ENCODE results near the gene PLXNA2.

The PLXNA2 gene

GRCh38 chr1:208264469-208265121 is 20.4 kb upstream of the PLXNA2 start:
- DNase-seq, result no peak

- no peak for DNase-seq
Measured at GRCh38 chr1:208261874-208262273, 17.7 kb upstream of the PLXNA2 start.

DNA sequence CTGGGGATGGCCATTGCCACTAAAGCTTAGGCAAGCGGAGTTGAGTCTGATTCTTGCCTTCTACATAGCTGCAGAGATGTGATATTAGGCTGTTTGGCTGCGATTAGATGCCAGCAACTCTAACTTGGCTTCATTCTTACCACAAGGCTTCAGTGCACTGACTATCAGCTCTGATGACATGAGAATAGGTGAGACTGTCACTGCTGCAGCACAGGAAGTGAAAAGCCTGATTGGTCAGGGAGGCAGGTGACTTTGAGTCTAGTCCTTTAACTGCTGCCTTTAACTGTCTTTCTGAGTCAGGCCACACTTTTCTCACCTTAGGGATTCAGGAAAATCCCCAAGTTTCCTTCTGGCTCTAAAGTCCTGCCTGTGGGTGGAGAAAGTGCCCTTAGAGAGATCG is 14.1 kb upstream of the PLXNA2 start:
- DNase-seq, result no peak

- no peak for DNase-seq
Measured at GRCh38 chr1:208257351-208257750, 13.2 kb upstream of the PLXNA2 start.

DNA sequence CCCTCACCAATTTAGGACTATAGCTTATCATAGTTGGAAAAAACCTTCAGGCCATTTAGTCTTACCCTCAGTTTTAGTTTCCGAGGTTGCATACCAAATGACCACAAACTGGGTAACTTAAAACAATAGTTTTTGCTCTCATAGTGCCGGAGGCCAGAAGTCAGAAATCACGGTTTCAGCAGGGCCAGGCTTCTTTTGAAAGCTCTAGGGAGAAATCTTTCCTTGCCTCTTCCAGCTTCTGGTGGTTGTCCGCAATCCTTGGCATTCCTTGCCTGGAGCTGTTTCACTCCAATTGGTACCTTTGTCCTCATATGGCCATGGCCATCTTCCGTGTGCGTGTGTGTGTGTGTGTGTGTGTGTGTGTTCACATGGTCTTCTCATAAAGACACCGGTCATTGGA is 12.4 kb upstream of the PLXNA2 start:
- DNase-seq, result no peak

GRCh38 chr1:208256091-208256490 is 11.9 kb upstream of the PLXNA2 start:
- no peak for DNase-seq

- no peak for DNase-seq
Measured at GRCh38 chr1:208254862-208255261, 10.7 kb upstream of the PLXNA2 start.

DNA sequence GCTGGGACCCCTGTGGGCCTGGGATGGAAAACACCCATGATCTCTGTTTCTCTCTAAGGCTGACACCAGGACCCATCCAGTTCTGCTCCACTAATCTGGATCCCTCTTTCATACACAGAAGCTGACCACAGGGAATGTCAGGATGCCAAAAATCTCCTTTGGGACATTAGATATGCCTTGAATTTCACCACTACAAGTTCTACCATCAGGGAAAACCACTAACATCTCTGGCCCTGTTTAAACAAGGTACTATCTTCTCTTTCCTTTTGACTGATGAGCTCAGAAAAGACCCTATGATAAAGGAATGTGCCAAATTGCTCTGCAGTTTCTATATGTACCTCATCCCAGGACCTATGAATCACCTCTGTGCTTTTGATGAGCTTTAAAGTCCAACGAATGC is 10.2 kb upstream of the PLXNA2 start:
- no peak for DNase-seq

DNA sequence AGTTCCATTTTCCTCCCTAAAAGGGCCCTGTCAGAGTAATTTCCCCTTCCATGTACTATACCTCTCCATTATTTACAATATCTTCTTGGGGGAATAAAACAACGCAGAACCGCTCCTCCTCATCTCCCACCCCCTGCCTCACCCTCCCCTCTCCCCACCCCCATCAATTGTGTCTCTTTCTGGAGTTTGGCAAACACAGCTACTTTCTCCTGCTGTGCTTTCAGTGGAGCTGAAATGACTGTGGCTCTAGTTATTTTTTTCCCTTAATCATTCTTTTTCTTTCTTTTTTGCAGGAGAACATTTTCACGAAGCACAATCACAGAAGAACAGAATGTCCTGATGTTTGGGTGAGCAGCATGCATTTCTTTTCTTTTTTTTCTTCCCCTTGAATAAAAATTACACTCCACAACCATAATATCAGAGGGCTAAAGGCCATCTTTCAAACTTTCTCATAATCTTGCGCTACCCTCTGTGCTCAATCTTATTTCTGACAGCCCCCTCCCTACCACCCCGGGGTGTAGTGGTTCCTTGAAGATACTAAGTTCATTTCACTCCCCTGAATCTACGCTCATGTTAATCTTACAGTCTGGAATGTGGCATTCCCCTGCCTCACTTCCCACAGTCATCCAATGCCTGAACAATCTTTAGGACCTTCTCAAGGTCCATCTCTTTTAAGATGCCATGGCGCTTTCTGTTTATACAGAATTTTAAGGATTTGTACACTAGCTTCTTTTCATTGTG is 8.8 kb upstream of the PLXNA2 start:
- no peak for DNase-seq

GRCh38 chr1:208251911-208252835 is 8.0 kb upstream of the PLXNA2 start:
- peak; percentile 71 for DNase-seq

DNA sequence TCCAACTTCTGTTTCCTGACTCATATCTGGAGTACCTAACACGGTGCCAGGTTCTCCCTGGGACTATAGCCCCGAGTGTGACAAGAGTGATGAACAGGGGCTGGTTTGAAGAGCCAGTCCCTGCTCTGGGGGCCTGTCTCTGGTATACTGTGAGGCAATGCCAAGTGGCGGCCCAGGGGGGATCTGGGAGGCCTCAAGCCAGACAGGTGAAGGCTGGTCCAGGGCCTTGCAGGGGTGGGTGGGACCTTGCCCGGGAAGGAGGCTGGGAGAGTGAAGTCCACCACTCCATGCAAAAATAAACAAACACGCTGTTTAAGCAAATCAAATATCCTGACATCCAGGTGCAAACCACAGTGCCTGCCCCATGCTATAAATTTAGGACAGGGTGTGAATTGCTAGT is 6.8 kb upstream of the PLXNA2 start:
- DNase-seq, result no peak

DNA sequence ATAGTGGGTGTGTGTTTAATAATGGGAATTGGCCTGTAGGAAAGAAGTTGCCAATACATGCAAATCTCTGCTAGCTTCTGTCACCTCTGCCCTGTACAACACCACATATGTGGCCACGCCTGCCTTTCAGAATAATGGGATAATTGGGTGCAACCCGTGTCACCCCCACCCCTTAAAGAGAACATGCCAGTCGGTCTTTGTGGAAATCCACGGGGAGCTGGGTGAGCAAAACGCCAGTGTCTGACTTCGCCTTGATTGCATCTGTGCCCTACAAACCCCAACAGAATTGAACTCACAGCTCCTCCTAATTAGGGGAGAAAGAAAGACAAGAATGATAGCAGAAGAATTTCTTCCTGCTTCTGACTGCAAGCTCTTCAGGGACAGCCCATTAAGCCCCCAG is 6.4 kb upstream of the PLXNA2 start:
- no peak for DNase-seq

DNA sequence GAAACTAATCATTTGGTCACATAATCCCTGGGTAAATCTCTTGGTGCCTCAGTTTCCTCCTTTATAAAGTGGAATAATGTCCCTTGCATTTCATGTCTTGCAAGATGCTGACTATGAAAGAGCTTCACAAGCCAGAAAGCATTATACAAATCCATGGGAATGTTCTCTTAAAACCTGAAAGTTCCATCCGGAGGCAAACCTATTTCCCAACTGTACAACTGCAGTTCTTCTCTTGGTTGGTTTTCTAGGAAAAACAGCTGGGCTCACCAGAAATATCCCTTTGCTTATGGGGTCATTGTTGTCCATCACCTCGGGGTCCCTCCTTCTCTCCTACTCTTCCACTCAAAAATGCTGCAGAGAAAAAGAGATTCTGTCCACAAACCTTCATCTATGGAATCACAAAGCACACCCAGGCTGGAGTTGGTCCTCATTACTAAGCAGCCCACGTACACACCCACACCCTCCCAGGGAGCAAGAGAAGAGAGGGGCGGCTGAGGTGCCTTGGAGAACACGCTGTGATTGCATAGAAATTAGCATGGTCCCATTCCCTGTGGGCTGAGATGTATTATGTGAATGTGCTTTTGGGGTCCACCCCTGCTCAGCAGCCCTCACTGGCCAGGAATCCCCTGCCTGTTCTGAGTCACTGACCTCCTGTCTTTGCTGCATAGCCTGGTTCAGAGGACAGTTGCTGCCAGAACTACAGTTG is 5.0 kb upstream of the PLXNA2 start:
- no peak for DNase-seq

DNA sequence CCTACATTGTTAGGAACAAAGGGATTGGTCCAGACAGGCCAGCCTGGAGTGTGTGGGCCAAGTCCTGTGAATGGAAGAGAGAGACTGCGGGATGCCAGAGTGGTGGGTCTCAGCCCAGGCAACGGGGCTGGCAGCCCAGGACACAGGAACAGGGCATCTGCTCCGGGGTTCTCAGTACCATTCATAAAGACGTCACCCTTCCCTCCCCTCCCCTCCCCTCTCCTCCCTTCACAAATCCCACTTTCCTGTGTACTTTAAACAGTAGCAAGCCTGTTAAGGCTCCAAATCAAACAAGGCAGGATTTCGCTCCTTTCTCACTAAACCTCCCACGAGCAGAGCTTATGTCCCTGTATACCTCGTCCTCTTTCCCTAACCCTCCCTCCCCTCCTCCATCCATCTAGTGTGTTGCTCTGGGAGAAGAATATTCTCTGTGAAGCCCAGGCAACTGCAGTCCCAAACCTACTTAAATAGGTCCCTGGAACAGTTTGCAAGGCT is 4.2 kb upstream of the PLXNA2 start:
- DNase-seq, result no peak

DNA sequence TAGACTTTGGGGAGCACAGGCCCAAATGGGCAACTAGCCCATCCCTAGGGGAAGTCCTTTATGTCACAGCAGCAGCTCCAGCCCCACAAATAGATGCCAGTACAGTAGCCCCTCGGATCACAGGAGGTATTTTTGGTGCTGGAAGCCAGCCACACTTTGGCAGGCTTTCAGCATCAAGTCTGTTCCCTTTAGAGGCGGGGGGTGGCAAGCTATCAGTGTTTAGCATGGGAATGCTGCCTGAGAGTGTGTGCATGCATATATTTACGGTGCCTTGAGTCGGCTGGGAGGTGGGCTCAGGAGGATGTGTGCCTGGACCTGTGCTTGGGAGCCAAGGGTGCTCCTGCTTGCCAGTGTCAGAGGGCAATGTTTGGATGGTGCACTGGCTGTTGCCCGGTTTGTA is 3.5 kb upstream of the PLXNA2 start:
- DNase-seq, result no peak

DNA sequence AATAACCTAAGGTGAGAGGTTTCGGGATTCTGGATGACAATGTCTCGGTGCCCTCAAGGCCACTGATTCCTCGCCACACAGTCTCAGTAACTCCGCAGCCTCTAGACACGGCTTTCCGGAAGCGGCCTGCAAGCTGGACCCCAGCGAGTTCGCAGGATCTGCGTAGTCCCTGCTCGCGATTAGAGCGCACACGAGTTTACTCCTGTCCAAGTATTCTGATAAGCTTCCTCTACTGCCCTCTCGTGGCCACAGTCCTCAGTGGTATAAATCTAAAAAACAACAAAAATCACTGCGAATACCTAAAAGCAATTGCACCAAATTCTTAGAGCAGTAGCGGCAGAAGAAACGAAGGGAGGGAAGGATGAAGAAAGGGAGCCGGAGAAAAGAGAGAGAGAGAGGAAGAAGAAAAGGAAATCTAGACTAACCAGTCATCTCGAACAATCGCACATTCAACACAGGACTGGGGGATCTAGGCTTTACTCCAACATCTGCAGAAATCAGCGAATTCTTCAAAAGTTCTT is 1.1 kb upstream of the PLXNA2 start:
- peak; percentile 95 for DNase-seq

DNA sequence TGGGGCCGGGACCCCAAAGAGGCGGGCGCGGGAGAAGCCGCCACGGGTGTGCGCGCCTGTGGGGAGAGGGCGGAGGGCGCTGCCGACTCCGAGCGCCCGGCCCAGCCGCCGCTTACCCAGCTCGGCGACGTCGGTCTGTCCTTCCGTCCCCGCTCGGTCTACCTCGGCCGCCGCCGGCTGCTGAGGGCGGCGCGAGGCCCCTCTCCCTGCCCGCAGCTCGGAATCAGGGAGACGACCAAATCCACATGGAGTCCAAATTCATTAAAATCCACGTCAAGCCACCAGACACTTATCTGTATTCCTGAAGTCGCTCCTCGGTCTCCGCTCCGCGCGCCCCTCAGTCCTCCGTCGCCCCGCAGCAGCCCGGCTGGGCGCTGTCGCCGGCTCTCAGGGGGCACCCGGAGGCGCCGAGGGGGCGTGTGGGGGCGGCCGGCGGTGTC is 637 bp downstream of the PLXNA2 start:
- peak; percentile 55 for DNase-seq

DNA sequence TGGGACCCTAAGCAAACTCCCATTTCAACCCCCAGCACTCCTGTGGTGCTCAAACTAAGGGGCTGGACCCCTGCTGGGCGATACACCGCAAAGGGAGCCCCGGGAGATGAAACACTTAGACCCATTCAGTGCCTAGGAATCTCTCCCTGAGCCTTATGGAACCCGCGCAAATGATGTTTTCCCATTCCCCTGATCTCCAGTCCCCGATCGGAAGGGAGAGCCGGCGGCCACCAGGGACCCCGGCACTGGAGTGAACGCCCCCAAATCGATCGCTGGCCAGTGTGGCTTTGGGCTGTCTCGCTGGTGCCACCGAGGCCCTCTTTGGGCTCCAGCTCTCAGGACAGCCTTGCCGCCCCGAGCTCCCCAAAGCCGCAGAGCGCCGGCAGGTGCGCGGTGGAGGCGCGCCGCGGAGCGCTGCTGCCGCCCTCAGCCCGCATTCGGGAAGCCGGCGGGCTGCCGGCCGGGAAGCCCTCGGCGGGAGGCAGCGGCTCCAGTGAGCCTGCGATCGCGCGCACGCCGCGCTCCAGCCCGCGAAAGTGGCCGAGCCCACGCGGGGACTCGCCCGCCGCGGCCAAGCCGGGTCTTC is 1.1 kb downstream of the PLXNA2 start:
- peak; percentile 55 for DNase-seq

DNA sequence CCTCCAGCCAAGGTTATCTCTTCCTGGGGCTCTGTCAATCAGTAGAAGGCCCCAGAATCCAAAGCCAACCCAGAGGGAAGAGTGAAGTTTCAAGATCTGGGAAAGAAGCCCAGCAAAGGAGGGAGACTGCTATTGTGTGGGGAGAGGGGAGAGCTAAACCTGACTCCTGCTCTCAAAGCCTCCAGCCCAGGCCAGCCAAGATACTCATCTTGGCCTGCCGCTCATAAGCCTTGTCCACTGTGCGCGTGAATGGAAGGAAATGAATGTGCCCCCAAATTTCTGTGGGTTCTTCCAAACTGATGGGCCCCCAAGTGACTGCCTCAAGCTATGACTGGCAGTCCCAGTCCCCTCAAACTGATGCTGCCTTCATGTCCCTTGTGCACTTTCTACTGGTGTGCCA is 2.0 kb downstream of the PLXNA2 start:
- no peak for DNase-seq

GRCh38 chr1:208241512-208241911 is 2.7 kb downstream of the PLXNA2 start:
- no peak for DNase-seq

- DNase-seq, result no peak
Measured at GRCh38 chr1:208240662-208241355, 3.4 kb downstream of the PLXNA2 start.
